ENCODE measurements around the gene FOLR1.

Gene FOLR1

DNA sequence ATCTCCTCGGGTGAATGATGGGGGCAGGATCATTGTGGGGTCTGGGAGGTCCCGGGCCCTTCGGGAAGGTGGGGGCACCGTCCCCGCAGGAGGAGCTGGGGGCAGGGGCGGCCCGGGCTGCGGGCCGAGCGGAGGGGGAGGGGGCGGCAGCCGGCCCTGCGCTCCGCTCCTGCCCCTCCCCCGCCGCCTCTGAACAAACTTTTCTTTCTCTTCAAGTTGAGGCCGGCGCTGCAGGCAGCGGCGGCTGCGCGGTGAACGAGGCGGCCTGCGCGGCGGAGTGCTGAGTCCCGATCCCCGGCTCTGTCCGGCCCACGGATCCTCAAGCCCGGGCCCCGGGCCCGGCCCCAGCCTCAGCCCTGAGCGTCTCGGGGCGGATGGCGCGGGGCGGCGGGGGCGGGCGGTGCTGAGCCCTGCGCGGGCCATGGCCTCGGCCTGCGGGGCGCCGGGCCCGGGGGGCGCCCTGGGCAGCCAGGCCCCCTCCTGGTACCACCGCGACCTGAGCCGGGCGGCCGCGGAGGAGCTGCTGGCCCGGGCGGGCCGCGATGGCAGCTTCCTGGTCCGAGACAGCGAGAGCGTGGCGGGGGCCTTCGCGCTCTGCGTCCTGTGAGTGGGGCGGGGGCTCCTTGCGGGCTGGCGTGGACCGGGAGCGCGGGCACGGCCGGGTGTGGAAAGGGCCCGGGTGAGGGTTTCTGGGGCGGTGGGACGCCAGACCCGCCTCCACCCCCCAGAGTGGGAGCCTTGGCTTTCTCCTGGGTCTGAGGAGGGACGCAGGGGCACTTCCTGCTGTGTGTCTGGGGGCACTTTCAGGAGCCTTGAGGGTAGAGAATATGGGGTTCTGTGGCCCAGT lies 32.8 kb downstream of the FOLR1 start, which contains the start of gene INPPL1:
Gene INPPL1, plus strand, starts transcription at position 204 of the 847 bp plus-strand sequence. Its CDS starts 218 bp downstream, at position 422.
- no peak for DNase-seq

DNA sequence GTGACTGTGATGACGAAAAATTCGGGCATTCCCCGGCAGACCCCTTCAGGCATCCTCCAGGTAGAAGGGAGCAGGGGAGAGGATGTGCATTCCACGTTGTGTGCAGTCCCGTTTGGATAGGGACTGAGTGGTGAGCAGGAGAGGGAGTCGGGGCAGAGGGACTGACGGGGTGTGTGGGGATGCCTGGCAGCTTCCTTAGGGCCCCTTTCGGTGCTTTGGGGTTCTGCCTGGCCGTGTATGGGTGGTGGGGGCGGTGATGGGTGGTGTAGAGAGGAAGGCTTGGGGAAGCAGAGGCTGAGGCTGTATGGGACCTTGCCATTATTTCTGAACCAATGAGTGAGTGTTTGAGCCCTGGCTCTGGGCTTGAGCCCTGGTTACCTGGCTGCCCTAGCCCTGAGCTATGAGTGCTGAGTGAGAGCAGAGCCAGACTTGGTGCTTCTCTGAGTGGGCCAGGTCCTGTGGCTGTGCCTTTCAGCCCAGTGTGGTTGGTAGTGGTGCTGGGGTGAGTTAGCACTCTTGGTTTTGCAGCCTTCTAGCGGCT lies 33.5 kb downstream of the FOLR1 start:
- no peak for DNase-seq

GRCh38 chr11:72226701-72227100 lies 34.8 kb downstream of the FOLR1 start:
- no peak for DNase-seq

DNA sequence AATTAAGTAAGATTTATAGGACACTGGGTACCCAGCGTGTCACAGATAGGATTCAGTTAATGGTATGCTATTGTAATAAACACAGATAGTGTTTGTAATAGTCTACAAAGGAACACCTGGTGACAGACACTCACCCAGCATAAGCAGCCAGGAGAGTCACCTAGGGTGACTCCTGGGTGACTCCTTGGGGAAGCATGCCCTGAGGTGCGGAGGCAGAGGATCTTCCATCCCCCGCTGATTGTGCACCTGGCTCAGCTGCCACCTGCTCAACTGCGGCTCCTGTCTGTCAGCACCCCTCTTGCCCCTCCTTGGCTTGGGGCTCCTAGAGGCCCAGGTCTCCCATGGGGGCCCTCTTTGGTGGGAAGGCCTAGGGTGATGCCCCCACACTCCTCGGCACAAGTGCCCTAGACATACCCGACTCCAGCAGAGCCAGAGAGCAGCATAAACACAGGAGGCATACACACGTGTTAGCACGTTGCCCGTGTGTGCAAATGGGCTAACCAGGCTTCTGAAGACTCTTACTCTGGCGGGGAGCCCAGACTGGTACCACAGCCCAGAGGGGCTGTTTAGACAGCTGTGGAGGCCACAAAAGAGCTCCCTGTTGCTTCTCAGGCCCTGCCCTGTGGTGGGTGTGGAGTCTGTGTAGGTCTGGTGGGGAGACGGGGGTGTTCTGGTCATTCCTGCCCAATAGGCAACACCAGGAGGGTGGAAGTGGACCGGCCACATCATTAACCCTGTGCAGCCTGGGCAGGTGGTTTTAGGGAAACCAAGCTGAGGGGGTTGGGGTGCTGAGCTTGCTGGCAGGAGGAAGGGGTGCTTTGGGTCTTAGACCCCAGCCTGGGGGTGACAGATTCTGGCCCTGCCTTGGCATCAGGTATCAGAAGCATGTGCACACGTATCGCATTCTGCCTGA lies 35.6 kb downstream of the FOLR1 start:
- DNase-seq, result peak; percentile 37 to 64

DNA sequence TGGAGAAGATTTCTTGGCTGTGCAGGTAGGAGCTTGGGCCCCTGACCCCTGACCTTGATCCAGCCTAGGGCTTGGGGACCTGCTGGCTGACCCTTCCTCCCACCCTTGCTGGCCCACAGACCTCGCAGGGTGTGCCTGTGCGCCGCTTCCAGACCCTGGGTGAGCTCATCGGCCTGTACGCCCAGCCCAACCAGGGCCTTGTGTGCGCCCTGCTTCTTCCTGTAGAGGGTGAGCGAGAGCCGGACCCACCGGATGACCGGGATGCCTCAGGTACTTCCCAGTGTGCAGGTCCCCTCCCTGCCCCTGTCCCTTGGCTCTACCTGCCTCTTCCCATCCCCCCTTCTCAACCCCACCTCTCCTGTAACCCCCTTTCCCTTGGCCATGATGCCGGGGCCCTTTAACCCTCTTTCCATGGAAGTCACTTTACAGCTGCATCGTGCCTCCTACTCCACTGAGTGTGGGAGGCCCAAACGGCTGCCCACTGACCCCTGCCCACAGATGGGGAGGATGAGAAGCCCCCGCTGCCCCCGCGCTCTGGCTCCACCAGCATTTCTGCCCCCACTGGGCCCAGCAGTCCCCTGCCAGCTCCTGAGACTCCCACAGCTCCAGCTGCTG lies 36.4 kb downstream of the FOLR1 start:
- no peak for DNase-seq

DNA sequence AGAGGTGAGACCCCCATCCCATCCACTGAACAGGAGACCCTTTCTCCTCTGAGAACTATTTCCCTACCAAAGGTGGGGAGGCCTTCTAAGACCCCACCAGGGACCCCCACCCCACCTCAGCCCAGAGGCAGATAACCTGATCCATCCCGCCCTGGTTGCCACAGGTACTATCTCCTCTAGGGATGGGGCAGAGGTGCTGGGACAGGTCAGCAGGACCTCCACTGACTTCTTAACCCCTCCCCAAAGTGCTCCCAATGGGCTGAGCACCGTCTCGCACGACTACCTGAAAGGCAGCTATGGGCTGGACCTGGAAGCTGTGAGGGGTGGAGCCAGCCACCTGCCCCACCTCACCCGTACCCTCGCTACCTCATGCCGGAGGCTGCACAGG lies 36.9 kb downstream of the FOLR1 start:
- no peak for DNase-seq

DNA sequence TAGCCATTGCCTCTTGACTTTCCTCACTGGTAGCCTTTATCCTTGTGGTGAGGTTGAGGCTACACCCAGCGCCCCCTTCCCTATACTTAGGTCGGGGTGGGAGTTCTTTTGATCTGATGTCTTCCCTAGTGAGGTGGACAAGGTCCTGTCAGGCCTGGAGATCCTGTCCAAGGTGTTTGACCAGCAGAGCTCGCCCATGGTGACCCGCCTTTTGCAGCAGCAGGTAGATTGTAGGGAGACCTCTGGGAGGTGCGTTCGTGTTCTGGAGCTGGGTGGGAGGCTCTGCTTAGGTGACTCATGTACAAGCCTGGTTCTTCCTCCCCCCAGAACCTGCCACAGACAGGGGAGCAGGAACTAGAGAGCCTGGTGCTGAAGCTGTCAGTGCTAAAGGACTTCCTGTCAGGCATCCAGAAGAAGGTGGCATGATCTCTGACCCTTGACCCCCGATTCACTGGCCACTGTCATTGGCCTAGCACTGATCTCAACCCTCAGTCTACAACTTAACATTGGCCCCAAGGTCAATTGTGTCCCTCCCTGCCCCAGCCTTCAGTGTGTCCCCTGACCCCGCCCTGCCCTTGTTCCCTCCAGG lies 37.5 kb downstream of the FOLR1 start:
- no peak for DNase-seq

- no peak for DNase-seq
These were observed 38.2 kb downstream of the FOLR1 start for GRCh38 chr11:72229925-72230763.

- no peak for DNase-seq
These were observed 38.9 kb downstream of the FOLR1 start for GRCh38 chr11:72230764-72231365.

DNA sequence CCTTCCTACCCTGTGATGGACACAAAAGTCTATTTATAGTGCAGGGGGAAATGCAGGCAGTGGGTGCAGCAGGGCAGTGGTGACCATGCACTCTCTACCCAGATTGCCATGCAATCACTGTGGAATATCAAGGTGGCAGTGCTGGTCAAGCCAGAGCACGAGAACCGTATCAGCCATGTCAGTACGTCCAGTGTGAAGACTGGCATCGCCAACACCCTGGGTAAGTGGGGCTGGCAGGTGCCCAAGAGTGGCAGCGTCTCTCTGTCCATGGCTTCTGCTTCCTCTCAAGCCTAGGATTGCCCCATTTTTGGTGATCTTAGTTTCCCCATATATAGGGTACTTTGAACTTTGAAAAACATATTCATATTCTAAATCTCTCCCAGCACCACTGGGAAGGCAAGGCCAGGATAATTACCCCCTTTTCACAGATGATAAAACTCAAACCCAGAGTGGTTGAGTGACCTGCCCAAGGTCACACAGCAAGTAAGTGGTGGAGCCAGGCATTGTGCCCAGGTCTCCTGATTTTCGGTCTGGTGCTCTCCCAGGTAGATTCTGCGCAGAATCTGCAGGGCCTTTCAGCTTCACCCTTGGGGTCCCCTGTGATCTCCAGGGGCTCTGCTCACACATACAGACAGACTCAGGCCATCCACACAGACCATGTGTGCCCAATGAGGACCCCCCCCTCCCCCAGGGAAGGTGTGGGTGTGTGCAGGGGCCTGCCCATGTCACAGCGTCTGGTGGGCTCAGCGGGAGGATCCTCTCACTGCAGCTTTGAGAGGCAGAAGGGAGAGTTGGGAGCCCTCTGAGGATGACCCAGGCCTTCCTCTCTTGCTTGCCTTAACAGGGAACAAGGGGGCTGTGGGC lies 39.7 kb downstream of the FOLR1 start:
- no peak for DNase-seq

- no peak for DNase-seq
These were observed 40.5 kb downstream of the FOLR1 start for GRCh38 chr11:72232260-72233055.

- no peak for DNase-seq
These were observed 41.3 kb downstream of the FOLR1 start for GRCh38 chr11:72233056-72233772.

DNA sequence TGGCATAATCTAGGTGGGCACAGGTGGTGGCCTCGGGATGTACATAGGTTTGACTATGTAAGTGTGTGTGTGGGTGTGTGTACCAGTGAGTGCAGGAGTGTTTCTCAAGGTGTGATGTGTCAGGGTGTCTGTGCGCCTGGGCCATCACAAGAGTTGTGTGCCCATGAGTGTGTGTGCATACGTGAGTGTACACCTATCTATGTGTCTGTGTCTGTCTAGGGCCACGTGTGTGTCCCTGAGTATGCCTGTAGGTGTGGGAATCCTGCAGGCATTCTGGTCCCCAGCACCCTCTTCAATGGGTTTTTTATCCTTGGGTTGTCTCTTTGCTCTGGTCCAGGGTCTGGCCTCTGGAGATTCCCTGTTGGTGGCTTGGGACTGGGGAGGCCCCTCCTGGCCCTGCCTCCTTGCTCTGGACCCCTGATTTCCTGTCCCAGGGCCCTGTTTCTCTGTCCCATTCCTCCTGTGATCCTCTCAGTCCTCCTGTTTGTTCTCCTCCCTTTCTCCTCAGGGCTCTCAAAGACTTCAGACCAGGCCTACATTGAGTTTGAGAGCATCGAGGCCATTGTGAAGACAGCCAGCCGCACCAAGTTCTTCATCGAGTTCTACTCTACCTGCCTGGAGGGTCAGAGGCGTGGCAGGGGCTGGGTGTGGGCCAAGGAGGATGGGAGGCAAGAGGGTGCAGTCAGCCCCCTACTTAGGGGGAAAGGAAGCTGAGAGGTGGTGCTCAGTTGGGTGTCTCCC lies 42.0 kb downstream of the FOLR1 start:
- no peak for DNase-seq

DNA sequence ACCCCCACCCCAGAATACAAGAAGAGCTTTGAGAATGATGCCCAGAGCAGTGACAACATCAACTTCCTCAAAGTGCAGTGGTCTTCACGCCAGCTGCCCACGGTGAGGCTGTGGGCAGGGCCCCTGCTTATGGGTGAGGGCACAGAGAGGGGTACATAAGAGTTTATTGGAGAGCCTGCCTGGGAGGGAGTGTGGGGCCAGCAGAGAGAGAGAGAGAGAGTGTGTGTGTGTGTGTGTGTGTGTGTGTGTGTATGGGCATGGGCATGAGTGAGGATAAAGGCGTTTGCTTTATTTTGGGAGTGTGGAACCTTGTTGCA lies 42.5 kb downstream of the FOLR1 start:
- DNase-seq, result no peak

DNA sequence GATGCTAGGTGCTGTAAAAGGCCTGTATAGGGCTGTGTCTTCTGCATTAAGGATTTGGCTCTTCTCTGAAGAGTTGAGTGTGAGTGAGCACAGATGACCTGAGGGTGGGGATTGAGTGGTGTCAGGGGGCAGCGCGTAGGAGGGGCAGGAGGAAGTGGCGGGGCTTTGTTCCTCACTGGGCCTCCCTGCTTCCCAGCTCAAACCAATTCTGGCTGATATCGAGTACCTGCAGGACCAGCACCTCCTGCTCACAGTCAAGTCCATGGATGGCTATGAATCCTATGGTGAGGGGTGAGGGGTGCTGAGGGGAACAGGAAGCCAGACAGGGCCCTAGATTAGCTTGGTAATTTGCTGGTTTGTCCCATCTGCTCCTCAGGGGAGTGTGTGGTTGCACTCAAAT lies 43.0 kb downstream of the FOLR1 start:
- no peak for DNase-seq

DNA sequence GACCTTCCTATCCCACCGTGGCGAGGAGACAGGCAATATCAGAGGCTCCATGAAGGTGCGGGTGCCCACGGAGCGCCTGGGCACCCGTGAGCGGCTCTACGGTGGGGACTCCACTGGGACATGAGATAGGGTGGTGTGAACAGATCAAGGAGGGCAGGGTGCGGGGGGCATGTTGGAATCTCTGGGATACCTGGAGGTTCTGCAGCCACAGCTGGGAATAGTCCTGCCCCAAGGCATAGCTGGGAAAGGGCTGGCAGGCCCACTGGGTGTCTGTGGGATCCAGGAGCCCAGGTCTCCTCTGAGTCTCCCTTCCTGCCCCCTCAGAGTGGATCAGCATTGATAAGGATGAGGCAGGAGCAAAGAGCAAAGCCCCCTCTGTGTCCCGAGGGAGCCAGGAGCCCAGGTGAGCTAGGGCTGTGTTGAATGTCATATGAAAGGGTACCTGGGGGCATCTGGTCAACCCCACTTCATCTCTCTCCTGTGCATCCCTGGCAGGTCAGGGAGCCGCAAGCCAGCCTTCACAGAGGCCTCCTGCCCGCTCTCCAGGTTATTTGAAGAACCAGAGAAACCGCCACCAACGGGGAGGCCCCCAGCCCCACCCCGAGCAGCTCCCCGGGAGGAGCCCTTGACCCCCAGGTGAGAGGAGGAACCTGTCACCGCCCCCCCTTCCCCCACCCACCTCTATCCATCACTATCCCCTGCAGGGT lies 43.6 kb downstream of the FOLR1 start:
- no peak for DNase-seq

DNA sequence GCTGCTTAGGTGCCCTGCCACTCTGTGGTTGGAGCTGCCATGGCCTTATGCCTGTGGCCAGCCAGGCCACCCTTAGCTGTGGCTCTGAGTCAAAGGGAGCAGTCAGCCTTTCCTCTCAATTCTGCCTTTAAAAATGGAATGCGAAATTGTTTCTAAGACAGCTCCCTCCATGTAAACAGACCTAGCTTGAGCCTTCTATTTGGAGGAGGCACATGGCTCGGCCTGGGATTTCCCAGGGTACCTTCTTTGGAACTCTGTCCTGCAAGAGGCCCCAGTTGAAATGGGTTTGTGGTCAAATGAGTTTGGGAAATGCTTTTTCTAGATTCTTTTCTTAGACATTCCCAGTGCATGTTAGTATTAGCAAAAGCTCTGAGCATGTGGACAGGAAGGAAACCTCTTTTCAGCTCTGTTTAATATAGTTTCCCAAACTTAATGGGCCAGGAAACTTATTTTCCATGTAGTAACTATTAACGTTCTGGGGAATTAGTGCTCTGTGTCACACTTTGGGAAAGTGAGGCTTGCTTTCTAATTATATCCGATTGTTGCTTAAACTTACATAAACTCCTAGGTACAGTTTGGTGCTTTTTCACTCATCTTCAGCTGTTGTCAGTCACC lies 44.2 kb downstream of the FOLR1 start:
- no peak for DNase-seq

Measured in NCI-H187 (cell line).